Suprapubic skin (tissue), 4 donors: Measurements from ENCODE around the gene BDNF. TPM values are rescaled to one million over a fixed set of nuclear protein-coding genes. Genes with fewer than 3 reads are reported as not detected.

ENCODE experiments used
- DNase-seq, 2 donors: peaks; one replicate each; pipeline ENCODE4 v3.0.0-alpha.2; 2019; ENCODE audit warnings: low spot score in 2 of 2
- H3K27ac ChIP-seq: fragments of 200-600 bp; sonication (generic); one replicate; pipeline ENCODE4 v1.5.1; 2019
- H3K27me3 ChIP-seq: fragments of 200-600 bp; sonication (generic); one replicate; pipeline ENCODE4 v1.5.1; 2019
- H3K36me3 ChIP-seq: fragments of 200-600 bp; sonication (generic); one replicate; pipeline ENCODE4 v1.5.1; 2019
- H3K4me1 ChIP-seq: fragments of 200-600 bp; sonication (generic); one replicate; pipeline ENCODE4 v1.5.1; 2019
- H3K4me3 ChIP-seq: fragments of 200-600 bp; sonication (generic); one replicate; pipeline ENCODE4 v1.5.1; 2019; ENCODE audit warnings: mild to moderate bottlenecking
- H3K9me3 ChIP-seq: fragments of 200-600 bp; sonication (generic); one replicate; pipeline ENCODE4 v1.5.1; 2019
- CTCF ChIP-seq, 2 donors: fragments of 200-600 bp in 1 of 2; fragments of 450-650 bp in 1 of 2; sonication (generic) in 1 of 2; IDR thresholded peaks; one replicate each; pipeline ENCODE4 v1.5.1; 2016 to 2019; ENCODE audit warnings: antibody characterized with exemption in 2 of 2, mild to moderate bottlenecking in 1 of 2, moderate library complexity in 1 of 2
- EP300 ChIP-seq: sonication (generic); formaldehyde crosslinking; IDR thresholded peaks from one replicate; pipeline ENCODE4 v1.6.1; 2017; ENCODE audit warnings: antibody characterized with exemption
- POLR2A ChIP-seq, 2 donors: fragments of 450-650 bp; IDR thresholded peaks; one replicate each; pipeline ENCODE4 v1.6.1; 2017; ENCODE audit warnings: antibody characterized with exemption in 2 of 2, mild to moderate bottlenecking in 2 of 2, moderate library complexity in 2 of 2
- POLR2AphosphoS5 ChIP-seq, 3 donors: sonication (generic); formaldehyde crosslinking; IDR thresholded peaks; one replicate each; pipeline ENCODE4 v1.6.1; 2017; ENCODE audit warnings: antibody characterized with exemption in 3 of 3
- WGBS: methylation state at CpG from one replicate; pipeline ENCODE4 v1.1.5; 2018; 5-methylcytosine and 5-hydroxymethylcytosine counted together
- total RNA-seq, 4 donors: library from RNA; depleted of rRNA; stranded (reverse); fragments of >200 nt; gene quantifications; one replicate each; pipeline ENCODE4 v1.1.0, GENCODE V29; 2016

Gene BDNF
- total RNA-seq, 4 donors from 2014 or later, result 0.17 to 2.0 (median 0.54) TPM

GRCh38 chr11:27696115-27696514 lies 4.1 kb downstream of the BDNF start:
- Histone ChIP-seq H3K4me3 (no peak overlapping the region), H3K9me3 (no peaks in the 10 kb centered on the region), H3K27ac (no peak overlapping the region), H3K4me1 (peaks cover 24% of the 10 kb centered on the region), H3K27me3 (peaks cover 46% of the 10 kb centered on the region), H3K36me3 (no peaks in the 10 kb centered on the region)
- 69% methylated on average over 3 of the region's 3 CpGs for WGBS
- no peak for DNase-seq
- TF ChIP-seq CTCF (IDR thresholded peaks at IDR 0.05) (no peak), EP300 (no peak)

- no peak for DNase-seq
- Histone ChIP-seq H3K9me3 (no peaks in the 10 kb centered on the region), H3K4me3 (no peak overlapping the region), H3K27ac (no peak overlapping the region), H3K4me1 (peaks cover 14% of the 10 kb centered on the region), H3K27me3 (peaks cover 35% of the 10 kb centered on the region), H3K36me3 (no peaks in the 10 kb centered on the region)
- WGBS, result 17% methylated on average over 3 of the region's 3 CpGs
- TF ChIP-seq EP300, result no peak
- TF ChIP-seq CTCF (IDR thresholded peaks at IDR 0.05), result no peak
- no peak for TF ChIP-seq POLR2AphosphoS5 (IDR thresholded peaks at IDR 0.05)
- no peak for TF ChIP-seq POLR2A (IDR thresholded peaks at IDR 0.05)
Observed at GRCh38 chr11:27694992-27695391, 5.3 kb downstream of the BDNF start.

- H3K9me3 ChIP-seq, result no peaks in the 10 kb centered on the region
- 55% methylated on average over 5 of the region's 5 CpGs for WGBS
- no peak overlapping the region for H3K27ac ChIP-seq
- H3K27me3 ChIP-seq, result peaks cover 19% of the 10 kb centered on the region
- no peak for DNase-seq
- TF ChIP-seq POLR2AphosphoS5 (IDR thresholded peaks at IDR 0.05) (no peak), CTCF (IDR thresholded peaks at IDR 0.05) (no peak), EP300 (no peak)
- H3K36me3 ChIP-seq, result no peaks in the 10 kb centered on the region
- no peak overlapping the region for H3K4me3 ChIP-seq
- H3K4me1 ChIP-seq, result no peaks in the 10 kb centered on the region
Observed at GRCh38 chr11:27693398-27693797, 6.9 kb downstream of the BDNF start.

GRCh38 chr11:27692781-27693180 lies 7.5 kb downstream of the BDNF start:
- Histone ChIP-seq H3K4me3 (no peak overlapping the region), H3K9me3 (no peaks in the 10 kb centered on the region)

GRCh38 chr11:27688076-27688475 lies 12.2 kb downstream of the BDNF start:
- no peaks in the 10 kb centered on the region for H3K4me1 ChIP-seq
- no peaks in the 10 kb centered on the region for H3K27me3 ChIP-seq
- H3K9me3 ChIP-seq, result no peaks in the 10 kb centered on the region
- DNase-seq, result no peak
- H3K36me3 ChIP-seq, result no peaks in the 10 kb centered on the region
- no peak for TF ChIP-seq EP300
- TF ChIP-seq CTCF (IDR thresholded peaks at IDR 0.05), result no peak
- no peak for TF ChIP-seq POLR2AphosphoS5 (IDR thresholded peaks at IDR 0.05)
- no peak for TF ChIP-seq POLR2A (IDR thresholded peaks at IDR 0.05)
- WGBS, result 89% methylated on average over 4 of the region's 4 CpGs
- no peak overlapping the region for H3K4me3 ChIP-seq
- H3K27ac ChIP-seq, result no peak overlapping the region

More at GRCh38 chr11:27692781-27693180, 7.5 kb downstream of the BDNF start:
- H3K27ac ChIP-seq, result no peak overlapping the region
- H3K27me3 ChIP-seq, result peaks cover 15% of the 10 kb centered on the region
- no peaks in the 10 kb centered on the region for H3K36me3 ChIP-seq
- no peaks in the 10 kb centered on the region for H3K4me1 ChIP-seq
- no peak for DNase-seq
- 92% methylated on average over 2 of the region's 2 CpGs for WGBS
- TF ChIP-seq CTCF (IDR thresholded peaks at IDR 0.05) (no peak), POLR2A (IDR thresholded peaks at IDR 0.05) (no peak), EP300 (no peak), POLR2AphosphoS5 (IDR thresholded peaks at IDR 0.05) (no peak)
